ENCODE data around the gene RTP1. TPM values are rescaled to one million over a fixed set of nuclear protein-coding genes. Genes with fewer than 3 reads are reported as not detected.

RTP1 gene
- total and polyA plus RNA-seq, 9 of the 15 experiments (the other 6 are each of a cell fraction or from before 2014, with no cell fraction given), result not detected

DNA sequence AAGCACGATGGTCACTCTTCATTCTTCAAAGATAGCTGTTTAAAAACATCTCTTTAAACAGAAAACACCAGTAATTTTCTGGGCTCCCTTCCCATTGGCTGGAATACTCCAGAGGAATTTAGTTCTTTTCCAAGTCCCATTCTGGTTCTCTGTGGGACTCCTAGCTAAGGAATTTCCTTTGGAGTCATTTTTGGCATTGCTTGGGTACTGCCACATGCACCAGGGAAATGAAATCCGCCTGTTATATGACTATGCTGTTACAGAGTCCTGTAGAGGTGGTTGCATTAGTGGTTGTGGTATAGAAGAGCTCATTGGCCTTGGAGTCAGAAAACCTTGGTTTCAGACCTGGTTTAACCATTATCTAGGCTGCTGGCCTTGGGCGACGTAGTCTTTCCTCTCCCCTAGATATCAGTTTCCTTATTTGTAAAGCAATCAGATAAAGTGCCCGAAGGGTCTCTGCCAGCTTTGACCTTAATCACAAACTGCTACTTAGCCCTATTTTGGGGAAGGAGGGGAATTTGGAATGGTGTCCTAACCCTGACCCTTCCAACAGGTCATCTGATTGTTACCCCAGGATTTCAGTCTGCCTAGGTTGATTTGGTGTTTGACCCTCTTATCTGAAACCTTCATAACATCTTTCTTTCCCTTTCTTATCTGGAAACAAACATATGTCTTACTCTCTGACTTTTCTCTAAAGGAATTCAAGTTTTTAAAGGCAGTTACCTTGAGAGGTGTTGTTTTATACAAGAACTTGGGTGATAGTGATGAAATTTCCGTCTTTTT is 13.4 kb downstream of the RTP1 start (continued):
- peak; percentile 10; the same call in 1 of the 2 replicates for TF ChIP-seq KLF6 (CRISPR knock-in tag; IDR thresholded peaks at IDR 0.05; ENCODE audit: borderline replicate concordance)
- peak; percentile 86 for TF ChIP-seq KLF16 (IDR thresholded peaks at IDR 0.05)
- TF ChIP-seq, protein P1, sequence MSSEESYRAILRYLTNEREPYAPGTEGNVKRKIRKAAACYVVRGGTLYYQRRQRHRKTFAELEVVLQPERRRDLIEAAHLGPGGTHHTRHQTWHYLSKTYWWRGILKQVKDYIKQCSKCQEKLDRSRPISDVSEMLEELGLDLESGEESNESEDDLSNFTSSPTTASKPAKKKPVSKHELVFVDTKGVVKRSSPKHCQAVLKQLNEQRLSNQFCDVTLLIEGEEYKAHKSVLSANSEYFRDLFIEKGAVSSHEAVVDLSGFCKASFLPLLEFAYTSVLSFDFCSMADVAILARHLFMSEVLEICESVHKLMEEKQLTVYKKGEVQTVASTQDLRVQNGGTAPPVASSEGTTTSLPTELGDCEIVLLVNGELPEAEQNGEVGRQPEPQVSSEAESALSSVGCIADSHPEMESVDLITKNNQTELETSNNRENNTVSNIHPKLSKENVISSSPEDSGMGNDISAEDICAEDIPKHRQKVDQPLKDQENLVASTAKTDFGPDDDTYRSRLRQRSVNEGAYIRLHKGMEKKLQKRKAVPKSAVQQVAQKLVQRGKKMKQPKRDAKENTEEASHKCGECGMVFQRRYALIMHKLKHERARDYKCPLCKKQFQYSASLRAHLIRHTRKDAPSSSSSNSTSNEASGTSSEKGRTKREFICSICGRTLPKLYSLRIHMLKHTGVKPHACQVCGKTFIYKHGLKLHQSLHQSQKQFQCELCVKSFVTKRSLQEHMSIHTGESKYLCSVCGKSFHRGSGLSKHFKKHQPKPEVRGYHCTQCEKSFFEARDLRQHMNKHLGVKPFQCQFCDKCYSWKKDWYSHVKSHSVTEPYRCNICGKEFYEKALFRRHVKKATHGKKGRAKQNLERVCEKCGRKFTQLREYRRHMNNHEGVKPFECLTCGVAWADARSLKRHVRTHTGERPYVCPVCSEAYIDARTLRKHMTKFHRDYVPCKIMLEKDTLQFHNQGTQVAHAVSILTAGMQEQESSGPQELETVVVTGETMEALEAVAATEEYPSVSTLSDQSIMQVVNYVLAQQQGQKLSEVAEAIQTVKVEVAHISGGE (CRISPR knock-in tag; IDR thresholded peaks at IDR 0.05), result peak in 1 of 3 experiments; percentile 59; a peak in 1 of 6 replicates
- TF ChIP-seq, protein P2, sequence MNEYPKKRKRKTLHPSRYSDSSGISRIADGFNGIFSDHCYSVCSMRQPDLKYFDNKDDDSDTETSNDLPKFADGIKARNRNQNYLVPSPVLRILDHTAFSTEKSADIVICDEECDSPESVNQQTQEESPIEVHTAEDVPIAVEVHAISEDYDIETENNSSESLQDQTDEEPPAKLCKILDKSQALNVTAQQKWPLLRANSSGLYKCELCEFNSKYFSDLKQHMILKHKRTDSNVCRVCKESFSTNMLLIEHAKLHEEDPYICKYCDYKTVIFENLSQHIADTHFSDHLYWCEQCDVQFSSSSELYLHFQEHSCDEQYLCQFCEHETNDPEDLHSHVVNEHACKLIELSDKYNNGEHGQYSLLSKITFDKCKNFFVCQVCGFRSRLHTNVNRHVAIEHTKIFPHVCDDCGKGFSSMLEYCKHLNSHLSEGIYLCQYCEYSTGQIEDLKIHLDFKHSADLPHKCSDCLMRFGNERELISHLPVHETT (CRISPR knock-in tag; conservative IDR thresholded peaks at IDR 0.05 in 1 of 2, IDR thresholded peaks at IDR 0.05 in 1 of 2), result peak in 1 of 2 experiments; percentile 52; a peak in 1 of 4 replicates
- no peak for TF ChIP-seq IRF2 (CRISPR knock-in tag; IDR thresholded peaks at IDR 0.05)
- TF ChIP-seq TBL1XR1 (IDR thresholded peaks at IDR 0.05; ENCODE audit: low read length in 2 of 2), result peak in 1 of 2 experiments; percentile 30; a peak in 1 of 4 replicates
- TF ChIP-seq ESRRA (IDR thresholded peaks at IDR 0.05; ENCODE audit: borderline replicate concordance, low read depth), result peak; percentile 87
- TF ChIP-seq PML (IDR thresholded peaks at IDR 0.05; ENCODE audit: low read length), result peak; percentile 75; the same call in 1 of the 2 replicates
- TF ChIP-seq CBFA2T3 (IDR thresholded peaks at IDR 0.05), result peak; percentile 87
- peak in 1 of 2 experiments; percentile 54; a peak in 1 of 4 replicates for TF ChIP-seq TEAD1 (CRISPR knock-in tag; IDR thresholded peaks at IDR 0.05)
- TF ChIP-seq, protein P3, sequence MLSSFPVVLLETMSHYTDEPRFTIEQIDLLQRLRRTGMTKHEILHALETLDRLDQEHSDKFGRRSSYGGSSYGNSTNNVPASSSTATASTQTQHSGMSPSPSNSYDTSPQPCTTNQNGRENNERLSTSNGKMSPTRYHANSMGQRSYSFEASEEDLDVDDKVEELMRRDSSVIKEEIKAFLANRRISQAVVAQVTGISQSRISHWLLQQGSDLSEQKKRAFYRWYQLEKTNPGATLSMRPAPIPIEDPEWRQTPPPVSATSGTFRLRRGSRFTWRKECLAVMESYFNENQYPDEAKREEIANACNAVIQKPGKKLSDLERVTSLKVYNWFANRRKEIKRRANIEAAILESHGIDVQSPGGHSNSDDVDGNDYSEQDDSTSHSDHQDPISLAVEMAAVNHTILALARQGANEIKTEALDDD (IDR thresholded peaks at IDR 0.05), result 0 out of 2 replicates have a peak, but pooled peaks have one; percentile 35
- peak; percentile 29 for TF ChIP-seq HMGN3 (IDR thresholded peaks at IDR 0.05; ENCODE audit: borderline replicate concordance, extremely low read depth, insufficient read length, low read depth, low read length)
- peak; percentile 34; the same call in 1 of the 2 replicates for TF ChIP-seq ZNF589 (CRISPR knock-in tag; IDR thresholded peaks at IDR 0.05; ENCODE audit: low read depth)
- peak; percentile 64 for TF ChIP-seq DPF2 (IDR thresholded peaks at IDR 0.05)
- no peak for TF ChIP-seq NFXL1 (CRISPR knock-in tag; IDR thresholded peaks at IDR 0.05)
- TF ChIP-seq, protein P4, sequence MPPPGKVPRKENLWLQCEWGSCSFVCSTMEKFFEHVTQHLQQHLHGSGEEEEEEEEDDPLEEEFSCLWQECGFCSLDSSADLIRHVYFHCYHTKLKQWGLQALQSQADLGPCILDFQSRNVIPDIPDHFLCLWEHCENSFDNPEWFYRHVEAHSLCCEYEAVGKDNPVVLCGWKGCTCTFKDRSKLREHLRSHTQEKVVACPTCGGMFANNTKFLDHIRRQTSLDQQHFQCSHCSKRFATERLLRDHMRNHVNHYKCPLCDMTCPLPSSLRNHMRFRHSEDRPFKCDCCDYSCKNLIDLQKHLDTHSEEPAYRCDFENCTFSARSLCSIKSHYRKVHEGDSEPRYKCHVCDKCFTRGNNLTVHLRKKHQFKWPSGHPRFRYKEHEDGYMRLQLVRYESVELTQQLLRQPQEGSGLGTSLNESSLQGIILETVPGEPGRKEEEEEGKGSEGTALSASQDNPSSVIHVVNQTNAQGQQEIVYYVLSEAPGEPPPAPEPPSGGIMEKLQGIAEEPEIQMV (tag; conservative IDR thresholded peaks at IDR 0.05; ENCODE audit: low read depth), result no peak
- TF ChIP-seq JUND (IDR thresholded peaks at IDR 0.05; ENCODE audit: borderline replicate concordance, low read depth, low read length), result no peak; the same call in 1 of the 2 replicates
- 0 out of 3 replicates have a peak, but pooled peaks have one; percentile 29 for TF ChIP-seq JUND (tag; IDR thresholded peaks at IDR 0.05; ENCODE audit: borderline replicate concordance, low read depth, low read length)
- TF ChIP-seq CBFA2T2 (conservative IDR thresholded peaks at IDR 0.05), result peak; percentile 82
